IgD-negative memory B cell (primary cell): ENCODE measurements around the gene PRSS2. TPM values are rescaled to one million over a fixed set of nuclear protein-coding genes. Genes with fewer than 3 reads are reported as not detected.
"Not testable (repeated sequence)": the region's sequence is repeated elsewhere in the genome, so short reads cannot be mapped to it uniquely, and the experiment has no call there.

ENCODE experiments used
- H3K27ac Mint-ChIP-seq, 3 donors: one replicate each; pipeline ENCODE4 v1.8.0; 2020 to 2022; ENCODE audit warnings: mild to moderate bottlenecking in 3 of 3, mixed read lengths in 3 of 3, moderate library complexity in 1 of 3
- H3K27me3 Mint-ChIP-seq: one replicate; pipeline ENCODE4 v1.8.0; 2021; ENCODE audit warnings: mixed read lengths
- H3K36me3 Mint-ChIP-seq: one replicate; pipeline ENCODE4 v1.8.0; 2020; ENCODE audit warnings: mild to moderate bottlenecking, mixed read lengths
- H3K4me1 Mint-ChIP-seq, 3 donors: one replicate each; pipeline ENCODE4 v1.8.0; 2020 to 2022; ENCODE audit warnings: mixed read lengths in 3 of 3, mild to moderate bottlenecking in 1 of 3
- H3K4me3 Mint-ChIP-seq, 4 donors: one replicate each; pipeline ENCODE4 v1.8.0; 2020 to 2022; ENCODE audit warnings: mild to moderate bottlenecking in 4 of 4, mixed read lengths in 4 of 4, moderate library complexity in 3 of 4
- H3K9me3 Mint-ChIP-seq, 3 donors: one replicate each; pipeline ENCODE4 v1.8.0; 2020 to 2021; ENCODE audit warnings: mixed read lengths in 3 of 3, mild to moderate bottlenecking in 1 of 3
- polyA plus RNA-seq: library from polyadenylated mRNA; unstranded; fragments of 300-500 nt; fragmentation: Illumina TruSeq; gene quantifications from one replicate; pipeline ENCODE4 v1.2.3, GENCODE V29; 2021

PRSS2 gene
- polyA plus RNA-seq, 1 donor from 2014 or later: not detected

- H3K4me1 Mint-ChIP-seq: peaks cover 9 to 16% (median 13%) of the 10 kb centered on the region in 3 donors
- H3K9me3 Mint-ChIP-seq: no peaks in the 10 kb centered on the region
- H3K27me3 Mint-ChIP-seq: peaks cover 5% of the 10 kb centered on the region
- H3K27ac Mint-ChIP-seq: no peak overlapping the region
- H3K4me3 Mint-ChIP-seq: no peak overlapping the region
- H3K36me3 Mint-ChIP-seq: no peaks in the 10 kb centered on the region
Measured at GRCh38 chr7:142772051-142772450, 1.3 kb downstream of the PRSS2 start.

- peak overlapping the region in 1 of 3 donors; percentile 69 for H3K27ac Mint-ChIP-seq
- no peak overlapping the region for H3K4me3 Mint-ChIP-seq
- H3K9me3 Mint-ChIP-seq: no peaks in the 10 kb centered on the region
- H3K36me3 Mint-ChIP-seq: no peaks in the 10 kb centered on the region
- peaks cover 5% of the 10 kb centered on the region for H3K27me3 Mint-ChIP-seq
- H3K4me1 Mint-ChIP-seq: peaks cover 9 to 16% (median 16%) of the 10 kb centered on the region in 3 donors
Measured at GRCh38 chr7:142772673-142773072, 1.9 kb downstream of the PRSS2 start.

- H3K27ac Mint-ChIP-seq: no peak overlapping the region
- H3K36me3 Mint-ChIP-seq: peaks cover under 1% of the 10 kb centered on the region
- H3K4me3 Mint-ChIP-seq: peak overlapping the region in 1 of 4 donors; percentile 50
- peaks cover 4% of the 10 kb centered on the region for H3K27me3 Mint-ChIP-seq
- peaks cover 9 to 16% (median 16%) of the 10 kb centered on the region in 3 donors for H3K4me1 Mint-ChIP-seq
- no peaks in the 10 kb centered on the region for H3K9me3 Mint-ChIP-seq
Measured at GRCh38 chr7:142773230-142773629, 2.5 kb downstream of the PRSS2 start.

- Mint-ChIP-seq H3K36me3 (peaks cover 2% of the 10 kb centered on the region), H3K4me3 (no peak overlapping the region), H3K27me3 (peaks cover 4% of the 10 kb centered on the region), H3K4me1 (peaks cover 9 to 16% (median 16%) of the 10 kb centered on the region in 3 donors), H3K9me3 (no peaks in the 10 kb centered on the region), H3K27ac (no peak overlapping the region)
Measured at GRCh38 chr7:142773937-142774744, 3.4 kb downstream of the PRSS2 start.

- no peak overlapping the region for H3K4me3 Mint-ChIP-seq
- H3K4me1 Mint-ChIP-seq: peaks cover 11 to 16% (median 16%) of the 10 kb centered on the region in 3 donors
- peaks cover 4% of the 10 kb centered on the region for H3K27me3 Mint-ChIP-seq
- no peaks in the 10 kb centered on the region for H3K9me3 Mint-ChIP-seq
- no peak overlapping the region for H3K27ac Mint-ChIP-seq
- H3K36me3 Mint-ChIP-seq: peaks cover 2% of the 10 kb centered on the region
Measured at GRCh38 chr7:142774826-142775225, 4.1 kb downstream of the PRSS2 start.

- not testable (repeated sequence) for H3K36me3 Mint-ChIP-seq, H3K9me3 Mint-ChIP-seq, H3K27me3 Mint-ChIP-seq, H3K27ac Mint-ChIP-seq, H3K4me3 Mint-ChIP-seq
- peaks cover 11 to 15% (median 14%) of the 10 kb centered on the region in 3 donors for H3K4me1 Mint-ChIP-seq
Measured at GRCh38 chr7:142775351-142776115, 4.8 kb downstream of the PRSS2 start.

GRCh38 chr7:142776206-142776844, 5.6 kb downstream of the PRSS2 start:
- Mint-ChIP-seq H3K4me1 (peaks cover 5 to 7% (median 7%) of the 10 kb centered on the region in 3 donors), H3K27me3 (no peaks in the 10 kb centered on the region), H3K4me3 (no peak overlapping the region), H3K9me3 (no peaks in the 10 kb centered on the region), H3K27ac (no peak overlapping the region), H3K36me3 (peaks cover 2% of the 10 kb centered on the region)

- not testable (repeated sequence) for H3K4me1 Mint-ChIP-seq, H3K36me3 Mint-ChIP-seq, H3K9me3 Mint-ChIP-seq, H3K4me3 Mint-ChIP-seq, H3K27ac Mint-ChIP-seq, H3K27me3 Mint-ChIP-seq
Measured at GRCh38 chr7:142776845-142777225, 6.1 kb downstream of the PRSS2 start.

- peaks cover under 1 to 3% (median 1%) of the 10 kb centered on the region in 3 donors for H3K4me1 Mint-ChIP-seq
- no peaks in the 10 kb centered on the region for H3K9me3 Mint-ChIP-seq
Measured at GRCh38 chr7:142777318-142777717, 6.5 kb downstream of the PRSS2 start.

GRCh38 chr7:142782922-142783900, 12.4 kb downstream of the PRSS2 start:
- peaks cover 2% of the 10 kb centered on the region for H3K36me3 Mint-ChIP-seq
- H3K4me3 Mint-ChIP-seq: peak overlapping the region; percentile 84 to 97 (median 92)
- peaks cover 11 to 12% (median 12%) of the 10 kb centered on the region in 3 donors for H3K4me1 Mint-ChIP-seq
- H3K9me3 Mint-ChIP-seq: no peaks in the 10 kb centered on the region
- H3K27me3 Mint-ChIP-seq: no peaks in the 10 kb centered on the region
- peak overlapping the region; percentile 92 to 99 (median 95) for H3K27ac Mint-ChIP-seq

More at GRCh38 chr7:142777318-142777717, 6.5 kb downstream of the PRSS2 start:
- peaks cover 2% of the 10 kb centered on the region for H3K36me3 Mint-ChIP-seq
- no peak overlapping the region for H3K27ac Mint-ChIP-seq
- no peaks in the 10 kb centered on the region for H3K27me3 Mint-ChIP-seq
- H3K4me3 Mint-ChIP-seq: no peak overlapping the region

- Mint-ChIP-seq H3K27ac (peak overlapping the region in 1 of 3 donors; percentile 31), H3K36me3 (no peaks in the 10 kb centered on the region), H3K4me1 (peaks cover 12 to 18% (median 13%) of the 10 kb centered on the region in 3 donors), H3K27me3 (no peaks in the 10 kb centered on the region), H3K9me3 (no peaks in the 10 kb centered on the region), H3K4me3 (no peak overlapping the region)
Measured at GRCh38 chr7:142784096-142784495, 13.3 kb downstream of the PRSS2 start.

- H3K27ac Mint-ChIP-seq: peak overlapping the region in 2 of 3 donors; percentile 36 to 84
- H3K4me3 Mint-ChIP-seq: peak overlapping the region in 2 of 4 donors; percentile 9 to 22
- no peaks in the 10 kb centered on the region for H3K9me3 Mint-ChIP-seq
- H3K36me3 Mint-ChIP-seq: no peaks in the 10 kb centered on the region
- peaks cover 17 to 23% (median 18%) of the 10 kb centered on the region in 3 donors for H3K4me1 Mint-ChIP-seq
- no peaks in the 10 kb centered on the region for H3K27me3 Mint-ChIP-seq
Measured at GRCh38 chr7:142784716-142785115, 13.9 kb downstream of the PRSS2 start.

GRCh38 chr7:142785841-142786250, 15.1 kb downstream of the PRSS2 start:
- Mint-ChIP-seq H3K9me3 (no peaks in the 10 kb centered on the region), H3K4me3 (peak overlapping the region in 3 of 4 donors; percentile 1 to 70 (median 55)), H3K36me3 (no peaks in the 10 kb centered on the region), H3K27me3 (no peaks in the 10 kb centered on the region), H3K27ac (peak overlapping the region in 2 of 3 donors; percentile 73 to 76), H3K4me1 (peaks cover 16 to 25% (median 21%) of the 10 kb centered on the region in 3 donors)
